ENCODE data around the gene ARSG. TPM values are rescaled to one million over a fixed set of nuclear protein-coding genes. Genes with fewer than 3 reads are reported as not detected.
A peak's percentile ranks its signal among the peaks of the same experiment; 100 is the strongest.

Gene ARSG
- total and polyA plus RNA-seq, 2 of the 4 experiments (the other 2 are of a cell fraction), result 2.9 to 3.0 TPM

GRCh38 chr17:68431661-68432071, 140.4 kb downstream of the ARSG start:
- ChIA-PET CTCF (interaction anchor here (0.5 to 0.6 kb wide), 3 partner anchors 61 to 318 kb away, joined by 4 to 6 read pairs (median 5); no protein-coding TSS in a partner anchor), POLR2A (ENCODE audit: unreplicated experiment) (interaction anchor here (0.6 kb wide), 1 partner anchor 400 kb away, joined by 10 read pairs; no protein-coding TSS in a partner anchor)
- Histone ChIP-seq H3K9ac (ENCODE audit: low read depth, low read length) (no peak overlapping the region), H3K14ac (replicated peaks; ENCODE audit: low read depth, low read length) (no peak overlapping the region), H3K23ac (ENCODE audit: low read depth, low read length) (no peak overlapping the region), H2BK120ac (ENCODE audit: low read depth, low read length) (no peak overlapping the region), H4K8ac (ENCODE audit: low read depth in 2 of 2, low read length in 2 of 2) (no peak overlapping the region), H2AFZ (replicated peaks; ENCODE audit: low read length, poor library complexity) (no peak overlapping the region), H2AK5ac (ENCODE audit: low read depth, low read length) (no peak overlapping the region), H3K56ac (ENCODE audit: extremely low read depth, insufficient read depth, low read length) (no peak overlapping the region), H2BK15ac (ENCODE audit: low read depth, low read length) (no peak overlapping the region), H3K9me3 (ENCODE audit: control insufficient read depth, insufficient read depth, low read length) (no peaks in the 10 kb centered on the region), H3K4me2 (ENCODE audit: low read depth, low read length) (no peak overlapping the region), H3K27ac (ENCODE audit: insufficient read depth, low read length) (no peak overlapping the region), H3K18ac (ENCODE audit: low read depth, low read length) (no peak overlapping the region), H2BK5ac (ENCODE audit: low read depth, low read length, poor library complexity, severe bottlenecking) (no peak overlapping the region), H3K27me3 (ENCODE audit: control insufficient read depth, insufficient read depth, low read length) (no peaks in the 10 kb centered on the region), H4K91ac (ENCODE audit: insufficient read depth, low read depth, low read length) (no peak overlapping the region), H2AK9ac (replicated peaks; ENCODE audit: low read depth, low read length, poor library complexity) (no peak overlapping the region), H4K20me1 (ENCODE audit: insufficient read depth, low read length) (peaks cover 10% of the 10 kb centered on the region; the same call in 1 of the 2 replicates), H3K79me1 (ENCODE audit: low read depth in 1 of 2, low read length in 2 of 2) (peaks cover 0 to 11% of the 10 kb centered on the region in 2 experiments; a peak in 2 of 4 replicates), H3K4ac (ENCODE audit: low read depth, low read length) (no peak overlapping the region), H4K5ac (ENCODE audit: low read depth, low read length) (no peak overlapping the region), H3K9me1 (ENCODE audit: insufficient read depth, low read length) (no peaks in the 10 kb centered on the region; the same call in 1 of the 2 replicates), H3K4me3 (ENCODE audit: insufficient read depth, low read depth, low read length) (no peak overlapping the region), H2BK20ac (ENCODE audit: low read depth, low read length) (no peak overlapping the region), H3K36me3 (ENCODE audit: control insufficient read depth, insufficient read depth, low read length) (peaks cover 75% of the 10 kb centered on the region), H3K4me1 (ENCODE audit: control insufficient read depth, insufficient read depth, low read length) (peaks cover 2% of the 10 kb centered on the region; the same call in 1 of the 2 replicates)
- ATAC-seq (ENCODE audit: low read depth) (no peak; the same call in 1 of the 2 replicates), DNase-seq (peak; percentile 23)
- intact Hi-C loops (cut with micrococcal nuclease), result no loop called here
- no peak for TF ChIP-seq CEBPB (IDR thresholded peaks at IDR 0.05; ENCODE audit: low read depth, low read length)
- TF ChIP-seq CTCF (conservative IDR thresholded peaks at IDR 0.05; ENCODE audit: low read depth, low read length), result peak; percentile 28; the same call in 1 of the 2 replicates
- no peak for TF ChIP-seq ELK1 (IDR thresholded peaks at IDR 0.05; ENCODE audit: borderline replicate concordance, low read depth, low read length)
- TF ChIP-seq RFX5 (IDR thresholded peaks at IDR 0.05; ENCODE audit: low read depth, low read length), result peak; percentile 43; the same call in 1 of the 2 replicates
- no peak for TF ChIP-seq BHLHE40 (IDR thresholded peaks at IDR 0.05; ENCODE audit: low read depth, low read length)
- no peak for TF ChIP-seq NFE2L2 (IDR thresholded peaks at IDR 0.05; ENCODE audit: low read depth, low read length)
- TF ChIP-seq MXI1 (IDR thresholded peaks at IDR 0.05; ENCODE audit: borderline replicate concordance, low read depth, low read length), result no peak
- no peak for TF ChIP-seq MAZ (IDR thresholded peaks at IDR 0.05; ENCODE audit: borderline replicate concordance, low read depth, low read length)
- peak; percentile 42 for TF ChIP-seq SMC3 (IDR thresholded peaks at IDR 0.05; ENCODE audit: low read depth, low read length)
- TF ChIP-seq RCOR1 (IDR thresholded peaks at IDR 0.05; ENCODE audit: insufficient replicate concordance, low read length), result no peak
- TF ChIP-seq RAD21 (IDR thresholded peaks at IDR 0.05; ENCODE audit: low read length), result peak; percentile 39
- TF ChIP-seq POLR2A (IDR thresholded peaks at IDR 0.05; ENCODE audit: low read depth, low read length), result no peak
- TF ChIP-seq MAFK (IDR thresholded peaks at IDR 0.05; ENCODE audit: low read depth, low read length), result no peak
- no peak for TF ChIP-seq USF2 (IDR thresholded peaks at IDR 0.05; ENCODE audit: low read depth, low read length)
- TF ChIP-seq CHD1 (IDR thresholded peaks at IDR 0.05; ENCODE audit: low read depth, low read length), result no peak
- TF ChIP-seq FOS (IDR thresholded peaks at IDR 0.05; ENCODE audit: low read depth, low read length), result no peak
- BruUV-seq (replicated peaks), result no TSS peak
- in situ Hi-C loops (cut with MboI; ENCODE audit: low sequenced_read_pairs), result loop anchor here (10.0 kb wide), 1 partner anchor 167 kb away; no protein-coding TSS in a partner anchor
- dilution Hi-C loops (cut with HindIII; ENCODE audit: low sequenced_read_pairs, unreplicated experiment), result no loop called here
- WGBS, 2 experiments (ENCODE audit: extremely low coverage in 2 of 2, insufficient read length in 1 of 2), result 75% methylated on average over 5 of the region's 15 CpGs; no CpG with 5 or more reads in 1 of the 2 experiments

Data from IMR-90 (cell line).